ENCODE data around the gene NAP1L1.

The NAP1L1 gene

GRCh38 chr12:76040461-76040860, 44.0 kb downstream of the NAP1L1 start:
- no peak for DNase-seq (ENCODE audit: low read depth)

- no peak for DNase-seq (ENCODE audit: low read depth)
These were observed 46.3 kb downstream of the NAP1L1 start for GRCh38 chr12:76038176-76038575.

- DNase-seq (ENCODE audit: low read depth): peak; percentile 27
These were observed 47.1 kb downstream of the NAP1L1 start for GRCh38 chr12:76037130-76038103.

- no peak for DNase-seq (ENCODE audit: low read depth)
These were observed 49.4 kb downstream of the NAP1L1 start for GRCh38 chr12:76035045-76035444.

GRCh38 chr12:76033081-76034011, 51.1 kb downstream of the NAP1L1 start:
- no peak for DNase-seq (ENCODE audit: low read depth)

- DNase-seq (ENCODE audit: low read depth): no peak
These were observed 52.2 kb downstream of the NAP1L1 start for GRCh38 chr12:76032043-76032981.

- peak; percentile 93 for DNase-seq (ENCODE audit: low read depth)
These were observed 53.0 kb downstream of the NAP1L1 start, which contains the start of gene PHLDA1 for GRCh38 chr12:76031414-76032042. Gene PHLDA1, minus strand, starts transcription at chr12:76031776.

GRCh38 chr12:76031081-76031413, 53.4 kb downstream of the NAP1L1 start:
- no peak for DNase-seq (ENCODE audit: low read depth)

- peak; percentile 28 for DNase-seq (ENCODE audit: low read depth)
These were observed 54.0 kb downstream of the NAP1L1 start for GRCh38 chr12:76030341-76031080.

GRCh38 chr12:76029982-76030340, 54.5 kb downstream of the NAP1L1 start:
- DNase-seq (ENCODE audit: low read depth): no peak

GRCh38 chr12:76028571-76029277, 55.8 kb downstream of the NAP1L1 start:
- no peak for DNase-seq (ENCODE audit: low read depth)

GRCh38 chr12:76026643-76027063, 57.8 kb downstream of the NAP1L1 start:
- no peak for DNase-seq (ENCODE audit: low read depth)

- DNase-seq (ENCODE audit: low read depth): no peak
These were observed 58.6 kb downstream of the NAP1L1 start for GRCh38 chr12:76025601-76026575.

GRCh38 chr12:76024942-76025600, 59.4 kb downstream of the NAP1L1 start:
- no peak for DNase-seq (ENCODE audit: low read depth)

GRCh38 chr12:76024102-76024781, 60.2 kb downstream of the NAP1L1 start:
- no peak for DNase-seq (ENCODE audit: low read depth)

GRCh38 chr12:76023069-76023690, 61.3 kb downstream of the NAP1L1 start:
- no peak for DNase-seq (ENCODE audit: low read depth)

GRCh38 chr12:76022506-76022905, 62.0 kb downstream of the NAP1L1 start:
- DNase-seq (ENCODE audit: low read depth): no peak
